Muscle layer of duodenum (tissue), 2 donors: ENCODE measurements around the gene SAP30L.

Experiments
- H3K27ac ChIP-seq: one replicate; pipeline ENCODE4 v1.7.0; 2013; ENCODE audit warnings: mild to moderate bottlenecking, low read length
- H3K27me3 ChIP-seq: one replicate; pipeline ENCODE4 v1.7.0; 2013; ENCODE audit warnings: low read depth, mild to moderate bottlenecking, control low read depth, low read length
- H3K36me3 ChIP-seq, 2 donors: one replicate each; pipeline ENCODE4 v1.7.0; 2013; ENCODE audit warnings: low read length in 2 of 2, control low read depth in 1 of 2, mild to moderate bottlenecking in 1 of 2; ENCODE audit not compliant: insufficient read depth in 2 of 2, control insufficient read depth in 1 of 2
- H3K4me1 ChIP-seq, 2 donors: one replicate each; pipeline ENCODE4 v1.7.0; 2013; ENCODE audit warnings: low read length in 2 of 2, mild to moderate bottlenecking in 2 of 2, control low read depth in 1 of 2, moderate library complexity in 1 of 2; ENCODE audit not compliant: insufficient read depth in 2 of 2, control insufficient read depth in 1 of 2
- H3K4me3 ChIP-seq, 2 donors: one replicate each; pipeline ENCODE4 v1.7.0; 2013; ENCODE audit warnings: low read length in 2 of 2, low read depth in 1 of 2, mild to moderate bottlenecking in 1 of 2
- H3K9me3 ChIP-seq, 2 donors: one replicate each; pipeline ENCODE4 v1.7.0; 2013; ENCODE audit warnings: low read length in 2 of 2, control low read depth in 1 of 2, mild to moderate bottlenecking in 1 of 2; ENCODE audit not compliant: control insufficient read depth in 1 of 2
- donor health status: healthy.

Gene SAP30L

GRCh38 chr5:154446195-154447088 lies 645 bp downstream of the SAP30L start:
- Histone ChIP-seq H3K27me3 (no peaks in the 10 kb centered on the region), H3K4me1 (peaks cover 5 to 41% of the 10 kb centered on the region in 2 donors), H3K4me3 (peak overlapping the region; percentile 68 to 96), H3K9me3 (no peaks in the 10 kb centered on the region), H3K36me3 (peaks cover 7 to 17% of the 10 kb centered on the region in 2 donors), H3K27ac (peak overlapping the region; percentile 33)

GRCh38 chr5:154447089-154447725 lies 1.4 kb downstream of the SAP30L start:
- H3K27ac ChIP-seq, result peak overlapping the region; percentile 33
- no peaks in the 10 kb centered on the region for H3K9me3 ChIP-seq
- peak overlapping the region; percentile 68 to 96 for H3K4me3 ChIP-seq
- peaks cover 5 to 41% of the 10 kb centered on the region in 2 donors for H3K4me1 ChIP-seq
- H3K27me3 ChIP-seq, result no peaks in the 10 kb centered on the region
- H3K36me3 ChIP-seq, result peaks cover 12 to 19% of the 10 kb centered on the region in 2 donors

GRCh38 chr5:154449786-154450185 lies 4.0 kb downstream of the SAP30L start:
- H3K36me3 ChIP-seq, result peaks cover 26 to 41% of the 10 kb centered on the region in 2 donors
- no peak overlapping the region for H3K4me3 ChIP-seq
- no peak overlapping the region for H3K27ac ChIP-seq
- no peaks in the 10 kb centered on the region for H3K27me3 ChIP-seq
- peaks cover 5 to 34% of the 10 kb centered on the region in 2 donors for H3K4me1 ChIP-seq
- no peaks in the 10 kb centered on the region for H3K9me3 ChIP-seq

- Histone ChIP-seq H3K4me1 (peaks cover 5 to 31% of the 10 kb centered on the region in 2 donors), H3K27ac (no peak overlapping the region), H3K9me3 (no peaks in the 10 kb centered on the region), H3K27me3 (no peaks in the 10 kb centered on the region), H3K36me3 (peaks cover 42 to 63% of the 10 kb centered on the region in 2 donors), H3K4me3 (no peak overlapping the region)
Observed at GRCh38 chr5:154451957-154452356, 6.2 kb downstream of the SAP30L start.

GRCh38 chr5:154455585-154455984 lies 9.8 kb downstream of the SAP30L start:
- Histone ChIP-seq H3K4me1 (peaks cover 0 to 8% of the 10 kb centered on the region in 2 donors), H3K36me3 (peaks cover 46 to 83% of the 10 kb centered on the region in 2 donors), H3K27me3 (no peaks in the 10 kb centered on the region), H3K9me3 (no peaks in the 10 kb centered on the region), H3K27ac (no peak overlapping the region), H3K4me3 (no peak overlapping the region)

- Histone ChIP-seq H3K36me3 (peaks cover 43 to 73% of the 10 kb centered on the region in 2 donors), H3K9me3 (no peaks in the 10 kb centered on the region), H3K27me3 (no peaks in the 10 kb centered on the region), H3K4me3 (no peak overlapping the region), H3K4me1 (peaks cover 0 to 8% of the 10 kb centered on the region in 2 donors), H3K27ac (no peak overlapping the region)
Observed at GRCh38 chr5:154456540-154456939, 10.7 kb downstream of the SAP30L start.

GRCh38 chr5:154459015-154459414 lies 13.2 kb downstream of the SAP30L start:
- Histone ChIP-seq H3K36me3 (peaks cover 27 to 49% of the 10 kb centered on the region in 2 donors), H3K9me3 (no peaks in the 10 kb centered on the region), H3K4me1 (peaks cover 0 to 8% of the 10 kb centered on the region in 2 donors), H3K4me3 (no peak overlapping the region), H3K27ac (no peak overlapping the region), H3K27me3 (no peaks in the 10 kb centered on the region)

- Histone ChIP-seq H3K4me3 (no peak overlapping the region), H3K36me3 (peaks cover 20 to 38% of the 10 kb centered on the region in 2 donors), H3K9me3 (no peaks in the 10 kb centered on the region)
Observed at GRCh38 chr5:154460172-154460571, 14.4 kb downstream of the SAP30L start.

GRCh38 chr5:154461531-154461930 lies 15.7 kb downstream of the SAP30L start:
- Histone ChIP-seq H3K4me1 (peaks cover 0 to 8% of the 10 kb centered on the region in 2 donors), H3K27me3 (no peaks in the 10 kb centered on the region), H3K36me3 (peaks cover 9 to 24% of the 10 kb centered on the region in 2 donors), H3K27ac (no peak overlapping the region), H3K4me3 (no peak overlapping the region), H3K9me3 (no peaks in the 10 kb centered on the region)

More at GRCh38 chr5:154460172-154460571, 14.4 kb downstream of the SAP30L start:
- Histone ChIP-seq H3K27me3 (no peaks in the 10 kb centered on the region), H3K27ac (no peak overlapping the region), H3K4me1 (peaks cover 0 to 8% of the 10 kb centered on the region in 2 donors)

- Histone ChIP-seq H3K27ac (no peak overlapping the region), H3K4me3 (no peak overlapping the region), H3K36me3 (peaks cover 0 to 2% of the 10 kb centered on the region in 2 donors)
Observed at GRCh38 chr5:154464438-154464837, 18.6 kb downstream of the SAP30L start.

GRCh38 chr5:154465169-154465568 lies 19.4 kb downstream of the SAP30L start:
- no peak overlapping the region for H3K4me3 ChIP-seq
- no peaks in the 10 kb centered on the region for H3K27me3 ChIP-seq
- H3K4me1 ChIP-seq, result no peaks in the 10 kb centered on the region
- no peak overlapping the region for H3K27ac ChIP-seq
- no peaks in the 10 kb centered on the region for H3K9me3 ChIP-seq
- no peaks in the 10 kb centered on the region for H3K36me3 ChIP-seq

More at GRCh38 chr5:154464438-154464837, 18.6 kb downstream of the SAP30L start:
- Histone ChIP-seq H3K9me3 (no peaks in the 10 kb centered on the region), H3K27me3 (no peaks in the 10 kb centered on the region), H3K4me1 (peaks cover 0 to 1% of the 10 kb centered on the region in 2 donors)
